Fibroblast of mammary gland (primary cell): Measurements from ENCODE around the gene BBS2.
A peak's percentile ranks its signal among the peaks of the same experiment; 100 is the strongest.

Source experiments
- DNase-seq: peaks from one replicate; pipeline ENCODE4 v3.0.0-alpha.2; 2010; ENCODE audit warnings: low read depth
- H3K4me3 ChIP-seq: 2 replicates; pipeline ENCODE4 v1.5.1; 2011; ENCODE audit warnings: low read depth, mild to moderate bottlenecking, low read length, moderate library complexity; ENCODE audit not compliant: control insufficient read depth
- CTCF ChIP-seq: conservative IDR thresholded peaks from 2 replicates; pipeline ENCODE4 v1.5.1; 2011; ENCODE audit warnings: low read depth, low read length, inconsistent platforms; ENCODE audit not compliant: control insufficient read depth, insufficient read depth

Gene BBS2

GRCh38 chr16:56519459-56520250 is at the start of gene BBS2:
BBS2 (minus strand) TSS chr16:56520024; CDS start chr16:56519862, 162 bp downstream.
- TF ChIP-seq CTCF: no peak
- peak; percentile 69 for DNase-seq
- peak within 1 kb of the TSS; percentile 90 for H3K4me3 ChIP-seq

- H3K4me3 ChIP-seq: no peak within 1 kb of the TSS
- no peak for DNase-seq
- TF ChIP-seq CTCF: no peak
Measured at GRCh38 chr16:56564793-56565477, 45.1 kb upstream of the BBS2 start, which contains the start of gene MT4. MT4 (plus strand) TSS chr16:56565073; CDS start chr16:56565129, 56 bp downstream.

GRCh38 chr16:56561126-56561525 is 41.3 kb upstream of the BBS2 start:
- TF ChIP-seq CTCF: no peak
- H3K4me3 ChIP-seq: no peak overlapping the region
- DNase-seq: no peak

- no peak for DNase-seq
- TF ChIP-seq CTCF: no peak
- H3K4me3 ChIP-seq: no peak overlapping the region
Measured at GRCh38 chr16:56560447-56560846, 40.6 kb upstream of the BBS2 start.

GRCh38 chr16:56559109-56559508 is 39.3 kb upstream of the BBS2 start:
- DNase-seq: no peak
- no peak overlapping the region for H3K4me3 ChIP-seq
- TF ChIP-seq CTCF: no peak

GRCh38 chr16:56558024-56558747 is 38.4 kb upstream of the BBS2 start:
- peak; percentile 78 for DNase-seq
- no peak overlapping the region for H3K4me3 ChIP-seq
- TF ChIP-seq CTCF: no peak
